Immature natural killer cell (primary cell): ENCODE results near the gene HSPB3. TPM values are rescaled to one million over a fixed set of nuclear protein-coding genes. Genes with fewer than 3 reads are reported as not detected.
"Not testable (repeated sequence)": the region's sequence is repeated elsewhere in the genome, so short reads cannot be mapped to it uniquely, and the experiment has no call there.

Experiments
- DNase-seq, 3 donors: peaks; one replicate each; pipeline ENCODE4 v3.0.0; 2022; ENCODE audit warnings: mixed read lengths in 1 of 3
- H3K27ac Mint-ChIP-seq, 6 donors: one replicate each; pipeline ENCODE4 v1.8.0; 2020; ENCODE audit warnings: mixed read lengths in 6 of 6, mild to moderate bottlenecking in 5 of 6, inconsistent platforms in 4 of 6, moderate library complexity in 3 of 6
- H3K27me3 Mint-ChIP-seq, 3 donors: one replicate each; pipeline ENCODE4 v1.8.0; 2020 to 2021; ENCODE audit warnings: low read depth in 3 of 3, mild to moderate bottlenecking in 3 of 3, mixed read lengths in 3 of 3, moderate library complexity in 3 of 3, inconsistent platforms in 1 of 3
- H3K36me3 Mint-ChIP-seq, 3 donors: one replicate each; pipeline ENCODE4 v1.8.0; 2020; ENCODE audit warnings: mixed read lengths in 3 of 3, inconsistent platforms in 2 of 3, mild to moderate bottlenecking in 2 of 3
- H3K4me1 Mint-ChIP-seq, 2 donors: one replicate each; pipeline ENCODE4 v1.8.0; 2020; ENCODE audit warnings: inconsistent platforms in 2 of 2, mild to moderate bottlenecking in 2 of 2, mixed read lengths in 2 of 2, moderate library complexity in 1 of 2
- H3K4me3 Mint-ChIP-seq, 5 donors: one replicate each; pipeline ENCODE4 v1.8.0; 2020; ENCODE audit warnings: mild to moderate bottlenecking in 5 of 5, mixed read lengths in 5 of 5, inconsistent platforms in 3 of 5, moderate library complexity in 3 of 5
- H3K9me3 Mint-ChIP-seq, 6 donors: one replicate each; pipeline ENCODE4 v1.8.0; 2020; ENCODE audit warnings: mild to moderate bottlenecking in 6 of 6, mixed read lengths in 6 of 6, inconsistent platforms in 4 of 6, moderate library complexity in 3 of 6
- polyA plus RNA-seq, 3 donors: library from polyadenylated mRNA; unstranded; fragments of 300-500 nt; fragmentation: Illumina TruSeq; gene quantifications; one replicate each; pipeline ENCODE4 v1.2.3, GENCODE V29; 2021

Gene HSPB3, protein sequence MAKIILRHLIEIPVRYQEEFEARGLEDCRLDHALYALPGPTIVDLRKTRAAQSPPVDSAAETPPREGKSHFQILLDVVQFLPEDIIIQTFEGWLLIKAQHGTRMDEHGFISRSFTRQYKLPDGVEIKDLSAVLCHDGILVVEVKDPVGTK
- polyA plus RNA-seq, result not detected

DNA sequence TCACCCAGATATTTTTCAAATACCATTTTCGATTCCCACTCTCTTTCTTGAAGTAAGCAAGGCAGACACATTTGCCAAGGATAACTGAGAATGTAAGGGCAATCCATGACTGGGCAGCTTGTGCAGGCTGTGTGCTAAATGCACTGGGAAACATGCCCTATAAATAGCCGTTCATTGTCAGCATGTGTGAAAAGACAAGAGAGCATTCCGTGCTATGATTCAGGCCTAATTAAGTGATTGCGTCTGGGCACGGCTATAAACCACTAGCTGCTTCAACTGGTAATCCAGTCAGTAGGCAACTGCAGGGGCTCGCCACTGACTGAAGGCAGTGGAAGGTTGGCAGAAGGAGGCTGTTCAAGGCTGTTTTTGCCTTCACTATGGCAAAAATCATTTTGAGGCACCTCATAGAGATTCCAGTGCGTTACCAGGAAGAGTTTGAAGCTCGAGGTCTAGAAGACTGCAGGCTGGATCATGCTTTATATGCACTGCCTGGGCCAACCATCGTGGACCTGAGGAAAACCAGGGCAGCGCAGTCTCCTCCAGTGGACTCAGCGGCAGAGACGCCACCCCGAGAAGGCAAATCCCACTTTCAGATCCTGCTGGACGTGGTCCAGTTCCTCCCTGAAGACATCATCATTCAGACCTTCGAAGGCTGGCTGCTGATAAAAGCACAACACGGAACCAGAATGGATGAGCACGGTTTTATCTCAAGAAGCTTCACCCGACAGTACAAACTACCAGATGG is at the start of gene HSPB3:
Gene HSPB3, plus strand, starts transcription at position 287 of the 745 bp plus-strand sequence. Its CDS starts 91 bp downstream, at position 378.
- no peaks in the 10 kb centered on the region for H3K4me1 Mint-ChIP-seq
- no peak within 1 kb of the TSS for H3K4me3 Mint-ChIP-seq
- no peaks in the 10 kb centered on the region for H3K36me3 Mint-ChIP-seq
- H3K9me3 Mint-ChIP-seq, result peaks cover 0 to 8% (median under 1%) of the 10 kb centered on the region in 6 donors
- peaks cover 0 to 7% (median 6%) of the 10 kb centered on the region in 3 donors for H3K27me3 Mint-ChIP-seq
- no peak for DNase-seq
- H3K27ac Mint-ChIP-seq, result no peak within 1 kb of the TSS

DNA sequence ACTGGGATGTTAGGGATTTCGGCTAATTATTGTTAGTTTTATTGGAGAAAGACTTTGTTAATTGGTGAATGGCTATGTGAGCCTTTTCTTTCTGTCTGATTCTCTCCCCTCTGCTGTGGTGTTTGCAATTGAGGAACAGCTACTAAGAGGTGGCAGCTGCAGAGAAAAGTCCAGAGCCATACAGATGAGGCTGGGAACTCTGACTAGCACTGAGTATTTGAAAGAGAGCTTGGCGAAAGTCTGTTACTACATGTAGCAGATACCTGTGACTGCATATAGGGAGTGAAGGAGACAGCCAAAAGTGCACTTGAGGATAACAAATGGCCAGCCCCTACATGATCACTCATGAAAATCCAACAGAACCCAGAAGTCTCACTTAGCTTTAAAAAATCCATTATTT is 44.3 kb upstream of the HSPB3 start:
- Mint-ChIP-seq H3K9me3 (no peaks in the 10 kb centered on the region), H3K27me3 (peaks cover 6 to 10% (median 10%) of the 10 kb centered on the region in 3 donors), H3K36me3 (no peaks in the 10 kb centered on the region), H3K4me3 (no peak overlapping the region), H3K4me1 (no peaks in the 10 kb centered on the region), H3K27ac (no peak overlapping the region)
- DNase-seq, result no peak

DNA sequence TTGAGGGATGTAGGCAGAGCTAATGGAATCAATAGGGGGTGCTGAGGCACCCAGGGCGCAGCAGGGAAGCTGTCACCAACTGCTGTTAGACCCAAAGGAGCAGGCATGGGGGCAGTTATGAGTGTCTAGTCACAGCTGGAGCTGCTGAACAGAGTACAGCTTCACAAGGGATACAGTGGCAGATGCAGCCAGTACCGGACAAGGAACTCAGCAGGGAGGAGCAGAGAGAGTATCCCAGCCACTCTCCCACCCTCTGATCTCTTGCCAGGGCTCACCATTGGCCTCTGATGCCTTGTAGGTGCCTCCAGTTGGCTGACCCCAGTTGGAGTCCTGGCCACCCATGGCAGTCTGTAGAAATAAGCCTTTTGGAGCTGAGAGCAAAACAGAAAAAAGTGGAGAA is 42.6 kb upstream of the HSPB3 start:
- no peak overlapping the region for H3K4me3 Mint-ChIP-seq
- no peak overlapping the region for H3K27ac Mint-ChIP-seq
- H3K9me3 Mint-ChIP-seq, result no peaks in the 10 kb centered on the region

DNA sequence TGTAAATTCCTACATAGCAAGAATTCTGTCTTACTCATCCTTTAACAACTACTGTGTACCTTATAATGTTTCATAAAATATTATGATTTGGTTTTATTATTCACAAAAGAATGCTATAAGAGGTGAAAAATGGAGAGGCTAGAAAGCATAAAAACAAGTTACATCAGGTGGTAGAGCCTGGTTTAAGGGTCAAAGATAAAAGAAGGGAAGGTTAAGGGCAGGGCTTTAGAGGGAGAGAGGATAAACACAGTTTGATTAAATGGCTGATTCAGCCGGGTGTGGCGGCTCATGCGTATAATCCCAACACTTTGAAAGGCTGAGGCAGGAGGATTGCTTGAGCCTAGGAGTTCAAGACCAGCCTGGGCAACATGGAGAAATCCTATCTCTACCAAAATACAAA is 40.4 kb upstream of the HSPB3 start:
- Mint-ChIP-seq H3K27me3 (peaks cover 4 to 13% (median 6%) of the 10 kb centered on the region in 3 donors), H3K27ac (no peak overlapping the region), H3K4me1 (no peaks in the 10 kb centered on the region), H3K4me3 (no peak overlapping the region), H3K9me3 (no peaks in the 10 kb centered on the region), H3K36me3 (no peaks in the 10 kb centered on the region)
- no peak for DNase-seq

More for the DNA sequence above, 42.6 kb upstream of the HSPB3 start:
- DNase-seq, result no peak
- H3K4me1 Mint-ChIP-seq, result no peaks in the 10 kb centered on the region
- no peaks in the 10 kb centered on the region for H3K36me3 Mint-ChIP-seq
- H3K27me3 Mint-ChIP-seq, result peaks cover 6 to 13% (median 10%) of the 10 kb centered on the region in 3 donors

DNA sequence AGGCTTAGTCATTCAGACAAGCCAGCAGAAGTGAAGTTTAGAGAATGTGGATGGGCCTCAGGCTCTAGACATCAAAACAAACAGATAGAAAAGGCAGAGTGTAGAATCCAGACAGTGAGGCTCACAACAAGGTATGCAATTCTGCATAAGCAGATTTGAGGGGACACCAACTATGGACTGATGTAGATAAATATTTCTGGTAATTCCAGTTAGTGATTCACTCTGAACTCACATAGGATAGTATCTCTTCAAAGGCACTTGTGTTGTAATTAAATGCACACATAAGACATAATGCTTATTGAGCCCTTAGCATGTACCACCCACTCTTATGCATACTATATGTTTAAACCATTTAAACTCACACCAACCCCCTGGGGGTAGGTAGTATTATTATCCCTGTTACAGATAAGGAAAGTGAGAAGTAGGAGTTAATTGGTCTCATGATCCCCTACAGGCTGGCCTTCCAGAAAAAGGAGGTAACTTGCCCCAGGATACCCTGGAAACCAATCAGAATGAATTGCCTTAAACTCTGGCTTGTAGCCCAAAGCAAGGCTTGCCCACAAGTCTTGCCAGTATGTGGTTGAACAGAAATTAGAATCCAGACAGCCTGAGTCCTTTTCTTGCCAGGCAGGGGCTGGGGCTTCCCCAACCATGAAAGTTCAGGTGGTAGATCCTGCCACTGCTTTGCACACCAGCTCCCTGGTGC is 39.5 kb upstream of the HSPB3 start:
- H3K36me3 Mint-ChIP-seq, result no peaks in the 10 kb centered on the region
- no peaks in the 10 kb centered on the region for H3K9me3 Mint-ChIP-seq
- no peak overlapping the region for H3K27ac Mint-ChIP-seq
- H3K4me1 Mint-ChIP-seq, result no peaks in the 10 kb centered on the region
- H3K27me3 Mint-ChIP-seq, result peaks cover 4 to 12% (median 6%) of the 10 kb centered on the region in 3 donors
- H3K4me3 Mint-ChIP-seq, result no peak overlapping the region
- no peak for DNase-seq

DNA sequence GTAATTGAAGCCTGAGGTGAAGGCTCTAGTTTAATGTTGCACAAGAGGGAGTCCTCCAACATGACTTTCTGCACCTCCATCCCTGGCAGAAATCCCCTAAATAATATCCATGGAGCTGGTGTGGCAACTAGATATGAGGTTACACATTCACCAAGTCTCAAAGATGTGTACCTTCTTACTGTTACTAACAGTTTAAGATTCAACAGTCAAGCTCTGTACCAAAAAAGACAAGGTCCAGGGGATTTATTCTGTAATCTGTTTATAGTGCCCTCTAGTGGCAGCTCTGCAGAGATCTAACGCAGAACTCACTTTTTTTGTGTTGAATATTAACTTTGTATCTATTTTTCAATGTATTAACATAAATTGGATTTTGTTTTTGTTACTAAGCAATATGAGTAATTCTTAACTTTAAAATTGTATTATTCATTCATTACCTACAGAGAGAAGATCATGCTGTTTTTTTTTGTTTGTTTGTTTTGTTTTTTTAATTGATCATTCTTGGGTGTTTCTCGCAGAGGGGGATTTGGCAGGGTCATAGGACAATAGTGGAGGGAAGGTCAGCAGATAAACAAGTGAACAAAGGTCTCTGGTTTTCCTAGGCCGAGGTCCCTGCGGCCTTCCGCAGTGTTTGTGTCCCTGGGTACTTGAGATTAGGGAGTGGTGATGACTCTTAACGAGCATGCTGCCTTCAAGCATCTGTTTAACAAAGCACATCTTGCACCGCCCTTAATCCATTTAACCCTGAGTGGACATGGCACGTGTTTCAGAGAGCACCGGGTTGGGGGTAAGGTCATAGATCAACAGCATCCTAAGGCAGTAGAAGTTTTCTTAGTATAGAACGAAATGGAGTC is 35.7 kb upstream of the HSPB3 start:
- H3K27me3 Mint-ChIP-seq, H3K9me3 Mint-ChIP-seq, H3K36me3 Mint-ChIP-seq, H3K4me3 Mint-ChIP-seq, H3K27ac Mint-ChIP-seq, H3K4me1 Mint-ChIP-seq: not testable (repeated sequence)
- peak; percentile 19 to 51 (median 36) for DNase-seq

DNA sequence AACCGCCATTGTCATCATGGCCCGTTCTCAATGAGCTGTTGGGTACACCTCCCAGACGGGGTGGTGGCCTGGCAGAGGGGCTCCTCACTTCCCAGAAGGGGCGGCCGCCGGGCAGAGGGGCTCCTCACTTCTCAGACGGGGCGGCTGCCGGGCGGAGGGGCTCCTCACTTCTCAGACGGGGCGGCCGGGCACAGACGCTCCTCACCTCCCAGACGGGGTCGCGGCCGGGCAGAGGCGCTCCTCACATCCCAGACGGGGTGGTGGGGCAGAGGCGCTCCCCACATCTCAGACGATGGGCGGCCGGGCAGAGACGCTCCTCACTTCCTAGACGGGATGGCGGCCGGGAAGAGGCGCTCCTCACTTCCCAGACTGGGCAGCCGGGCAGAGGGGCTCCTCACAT is 35.0 kb upstream of the HSPB3 start:
- H3K4me3 Mint-ChIP-seq, H3K27ac Mint-ChIP-seq, DNase-seq, H3K9me3 Mint-ChIP-seq, H3K36me3 Mint-ChIP-seq, H3K4me1 Mint-ChIP-seq, H3K27me3 Mint-ChIP-seq: not testable (repeated sequence)

DNA sequence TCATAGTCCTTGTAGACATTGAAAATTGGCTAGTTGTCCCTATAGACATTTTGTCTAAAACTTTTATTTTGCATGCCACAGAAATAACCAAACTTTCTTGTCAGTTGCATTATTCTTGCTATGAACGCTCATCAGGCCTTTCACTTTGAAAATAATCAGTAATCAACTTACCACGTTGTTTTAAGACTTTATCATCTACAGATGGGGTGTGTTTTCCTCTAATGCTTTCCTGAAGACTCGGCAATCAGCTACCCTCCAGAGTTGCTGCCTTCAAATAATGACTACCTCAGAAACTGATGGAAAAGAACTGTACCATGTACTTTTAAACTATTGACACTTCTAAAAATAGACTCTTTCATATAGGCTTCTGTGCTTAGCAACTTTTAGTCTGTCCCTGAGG is 33.5 kb upstream of the HSPB3 start:
- H3K4me1 Mint-ChIP-seq, result no peaks in the 10 kb centered on the region
- H3K27ac Mint-ChIP-seq, result no peak overlapping the region
- peaks cover 4 to 6% (median 5%) of the 10 kb centered on the region in 3 donors for H3K27me3 Mint-ChIP-seq
- H3K4me3 Mint-ChIP-seq, result no peak overlapping the region
- H3K36me3 Mint-ChIP-seq, result no peaks in the 10 kb centered on the region
- no peak for DNase-seq
- H3K9me3 Mint-ChIP-seq, result no peaks in the 10 kb centered on the region

DNA sequence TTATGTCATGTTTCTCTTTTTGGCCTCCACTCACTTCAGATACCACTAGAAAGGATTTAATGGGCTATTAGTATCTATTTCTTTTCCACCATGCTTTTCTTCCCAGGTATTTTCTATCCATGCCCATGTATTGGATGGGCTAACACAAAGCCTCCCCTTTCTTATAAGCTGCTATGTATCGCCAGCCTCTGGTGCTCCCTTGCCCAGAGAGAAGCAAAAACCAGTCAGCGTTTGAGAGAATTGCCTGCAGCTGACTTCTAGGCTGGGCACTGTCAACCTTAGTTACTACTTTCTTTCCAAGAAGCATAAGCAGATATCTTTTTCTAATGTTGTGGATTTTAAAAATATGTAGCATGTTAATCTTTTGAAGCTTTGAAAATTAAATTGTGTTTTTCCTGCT is 30.2 kb upstream of the HSPB3 start:
- no peak overlapping the region for H3K27ac Mint-ChIP-seq
- H3K27me3 Mint-ChIP-seq, result peaks cover 4 to 14% (median 4%) of the 10 kb centered on the region in 3 donors
- H3K9me3 Mint-ChIP-seq, result no peaks in the 10 kb centered on the region
- no peaks in the 10 kb centered on the region for H3K4me1 Mint-ChIP-seq
- DNase-seq, result no peak
- no peak overlapping the region for H3K4me3 Mint-ChIP-seq
- no peaks in the 10 kb centered on the region for H3K36me3 Mint-ChIP-seq

DNA sequence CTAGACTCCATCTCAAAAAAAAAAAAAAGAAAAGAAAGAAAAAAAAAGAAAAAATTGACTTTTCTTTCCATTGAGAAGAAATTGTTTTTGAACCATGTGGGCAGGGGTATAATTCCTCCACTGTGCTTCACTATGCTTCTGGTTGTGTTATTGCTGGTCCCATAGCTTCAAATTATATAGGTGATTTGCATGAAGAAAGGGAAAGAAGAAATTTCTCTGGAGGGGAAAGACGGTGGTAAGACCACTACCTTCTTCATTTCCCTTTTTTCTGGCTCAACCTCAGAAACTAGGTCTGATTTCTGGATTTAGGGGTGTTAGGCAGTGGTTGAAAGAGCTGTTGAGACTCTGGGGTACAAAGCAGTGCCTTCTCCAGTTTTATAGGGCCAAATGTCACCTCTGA is 29.3 kb upstream of the HSPB3 start:
- no peaks in the 10 kb centered on the region for H3K36me3 Mint-ChIP-seq
- no peaks in the 10 kb centered on the region for H3K9me3 Mint-ChIP-seq
- DNase-seq, result no peak
- no peaks in the 10 kb centered on the region for H3K4me1 Mint-ChIP-seq
- H3K4me3 Mint-ChIP-seq, result no peak overlapping the region
- no peak overlapping the region for H3K27ac Mint-ChIP-seq
- peaks cover 4 to 17% (median 4%) of the 10 kb centered on the region in 3 donors for H3K27me3 Mint-ChIP-seq

DNA sequence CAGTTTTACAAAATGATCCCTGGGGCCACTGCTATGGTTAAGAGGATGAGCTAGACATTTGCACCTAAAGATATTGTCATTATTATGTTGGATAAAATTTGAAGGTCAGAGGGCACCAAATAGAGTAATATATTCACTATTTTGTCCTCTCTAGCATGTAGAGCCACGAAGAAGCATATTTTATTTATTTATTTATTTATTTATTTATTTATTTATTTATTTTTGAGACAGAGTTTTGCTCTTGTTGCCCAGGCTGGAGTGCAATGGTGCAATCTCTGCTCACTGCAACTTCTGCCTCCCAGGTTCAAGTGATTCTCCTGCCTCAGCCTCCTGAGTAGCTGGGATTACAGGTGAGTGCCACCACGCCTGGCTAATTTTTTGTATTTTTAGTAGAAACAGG is 20.8 kb upstream of the HSPB3 start:
- not testable (repeated sequence) for H3K4me1 Mint-ChIP-seq, DNase-seq, H3K27ac Mint-ChIP-seq, H3K27me3 Mint-ChIP-seq, H3K4me3 Mint-ChIP-seq, H3K36me3 Mint-ChIP-seq, H3K9me3 Mint-ChIP-seq

DNA sequence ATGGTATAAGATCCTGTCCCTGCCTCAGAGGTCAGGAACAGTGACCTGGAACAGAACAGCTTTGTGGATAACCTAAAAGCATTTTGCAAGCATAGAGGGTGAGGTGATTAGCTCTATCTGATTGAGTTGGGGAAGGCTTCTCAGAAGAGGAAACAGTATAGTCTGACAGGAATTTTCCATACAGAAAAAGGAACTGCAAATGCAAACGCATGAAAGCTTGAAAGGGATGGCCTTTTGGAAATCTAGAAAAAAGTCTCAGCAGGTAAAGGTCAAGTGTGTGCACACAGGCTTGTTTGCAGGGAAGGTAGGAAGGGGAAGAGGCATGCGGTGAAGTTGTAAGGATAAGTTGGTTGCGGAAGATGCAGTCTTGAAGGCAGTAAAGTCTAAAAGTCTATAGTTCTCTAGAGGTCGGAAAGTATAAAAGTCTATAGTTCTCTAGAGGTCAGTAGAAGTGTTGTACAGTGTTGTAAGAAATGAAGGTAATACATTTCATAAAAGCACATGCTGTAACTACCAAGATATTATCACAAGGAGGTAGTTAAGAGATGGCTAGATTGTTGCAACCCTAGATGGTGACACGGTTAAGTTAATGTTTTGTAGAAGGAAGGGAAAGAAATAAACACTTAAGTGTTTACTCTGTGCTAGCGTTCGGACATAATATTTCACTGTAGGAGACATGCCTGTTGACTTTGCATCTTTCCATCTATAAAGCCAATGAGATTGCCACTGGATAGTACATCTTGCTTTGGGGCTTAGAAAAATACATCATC is 16.7 kb upstream of the HSPB3 start:
- H3K4me3 Mint-ChIP-seq, result no peak overlapping the region
- H3K27ac Mint-ChIP-seq, result no peak overlapping the region
- DNase-seq, result no peak
- H3K36me3 Mint-ChIP-seq, result no peaks in the 10 kb centered on the region
- peaks cover 0 to 6% (median 2%) of the 10 kb centered on the region in 3 donors for H3K27me3 Mint-ChIP-seq
- no peaks in the 10 kb centered on the region for H3K9me3 Mint-ChIP-seq
- H3K4me1 Mint-ChIP-seq, result no peaks in the 10 kb centered on the region

DNA sequence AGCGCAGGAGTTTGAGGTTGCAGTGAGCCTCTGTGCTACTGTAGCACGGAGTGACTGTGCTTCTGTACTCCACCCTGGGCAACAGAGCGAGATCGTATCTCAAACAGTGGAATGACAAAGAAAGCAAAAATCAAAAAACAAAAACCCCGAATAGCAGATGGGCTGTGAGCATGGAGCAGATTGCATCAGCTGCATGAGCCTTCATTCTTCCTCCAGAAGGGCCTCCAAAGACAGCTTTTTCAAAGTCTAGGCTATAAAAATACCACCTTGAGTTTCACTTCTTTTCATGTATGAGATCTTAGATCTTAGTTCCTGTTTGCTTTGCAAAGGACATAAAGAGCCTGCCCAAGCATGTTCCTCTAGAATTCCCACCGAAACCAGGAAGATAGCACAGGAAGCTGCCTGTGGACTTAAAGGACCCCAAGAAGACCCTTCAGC is 15.0 kb upstream of the HSPB3 start:
- peaks cover 2 to 12% (median 3%) of the 10 kb centered on the region in 3 donors for H3K27me3 Mint-ChIP-seq
- H3K4me3 Mint-ChIP-seq, result no peak overlapping the region
- H3K27ac Mint-ChIP-seq, result no peak overlapping the region
- DNase-seq, result no peak
- H3K4me1 Mint-ChIP-seq, result no peaks in the 10 kb centered on the region
- no peaks in the 10 kb centered on the region for H3K36me3 Mint-ChIP-seq
- no peaks in the 10 kb centered on the region for H3K9me3 Mint-ChIP-seq
